GM13976 (cell line): ENCODE data around the gene JAK2.

Experiments
- DNase-seq: peaks from one replicate; pipeline ENCODE4 v3.0.0; 2012; ENCODE audit warnings: low spot score
- CTCF ChIP-seq: IDR thresholded peaks from 2 replicates; pipeline ENCODE4 v1.5.1; 2012; ENCODE audit warnings: borderline replicate concordance, mild to moderate bottlenecking; ENCODE audit not compliant: insufficient read depth; ENCODE audit errors: extremely low read depth, missing control alignments, control extremely low read depth
- in situ Hi-C: fragments of 300-500 bp; cut with MboI; formaldehyde crosslinking; loops from one replicate; pipeline ENCODE4 v1.12.0; 2022; ENCODE audit warnings: low sequenced_read_pairs, mixed read lengths, inconsistent platforms; ENCODE audit not compliant: unreplicated experiment

JAK2 gene

GRCh38 chr9:4985386-4986266 is 554 bp downstream of the JAK2 start:
- in situ Hi-C loops: loop anchor here (10.0 kb wide), 3 partner anchors 221 to 609 kb away; no protein-coding TSS in a partner anchor
- no peak for TF ChIP-seq CTCF
- peak; percentile 18 for DNase-seq

GRCh38 chr9:4986296-4986695 is 1.2 kb downstream of the JAK2 start:
- DNase-seq: no peak
- in situ Hi-C loops: loop anchor here (10.0 kb wide), 3 partner anchors 221 to 609 kb away; no protein-coding TSS in a partner anchor
- no peak for TF ChIP-seq CTCF

GRCh38 chr9:4986783-4987182 is 1.7 kb downstream of the JAK2 start:
- no peak for DNase-seq
- in situ Hi-C loops: loop anchor here (10.0 kb wide), 3 partner anchors 222 to 608 kb away; no protein-coding TSS in a partner anchor
- TF ChIP-seq CTCF: no peak

GRCh38 chr9:4987961-4988421 is 2.9 kb downstream of the JAK2 start:
- peak; percentile 36 for DNase-seq
- in situ Hi-C loops: loop anchor here (10.0 kb wide), 3 partner anchors 223 to 607 kb away; no protein-coding TSS in a partner anchor
- peak; percentile 61 for TF ChIP-seq CTCF

GRCh38 chr9:4992872-4993271 is 7.8 kb downstream of the JAK2 start:
- no peak for DNase-seq
- TF ChIP-seq CTCF: no peak
- in situ Hi-C loops: no loop called here

GRCh38 chr9:4994166-4994890 is 9.3 kb downstream of the JAK2 start:
- in situ Hi-C loops: no loop called here
- DNase-seq: no peak
- no peak for TF ChIP-seq CTCF
